Naive thymus-derived CD8-positive, alpha-beta T cell (primary cell): Measurements from ENCODE around the gene DRAM2. TPM values are rescaled to one million over a fixed set of nuclear protein-coding genes. Genes with fewer than 3 reads are reported as not detected.
"Not testable (repeated sequence)": the region's sequence is repeated elsewhere in the genome, so short reads cannot be mapped to it uniquely, and the experiment has no call there.

ENCODE experiments used
- ATAC-seq, 2 donors: fragments of 150-1000 bp; cut with Tn5 transposase in 1 of 2; sonication (Bioruptor Pico), chemical (Tn5 transposase) in 1 of 2; 1 replicate in 1 of 2; 2 replicates in 1 of 2; pipeline ENCODE4 v1.10.0; 2021; ENCODE audit warnings: mild to moderate bottlenecking in 2 of 2, moderate library complexity in 2 of 2
- POLR2A ChIA-PET: fragments of 350-600 bp; sonication (Branson Sonifier 250); formaldehyde crosslinking; loops from one replicate; lab custom pipeline; 2021; ENCODE audit warnings: antibody characterized with exemption; lab: Charles Lee
- DNase-seq, 10 donors: peaks; one replicate each; pipeline versions ENCODE4 v3.0.0 to v3.0.0-alpha.2; 2020 to 2022
- H3K27ac Mint-ChIP-seq, 10 donors: one replicate each; pipeline ENCODE4 v1.8.0; 2020 to 2022; ENCODE audit warnings: mild to moderate bottlenecking in 10 of 10, mixed read lengths in 10 of 10, moderate library complexity in 4 of 10, inconsistent platforms in 1 of 10
- H3K27me3 Mint-ChIP-seq, 5 donors: one replicate each; pipeline ENCODE4 v1.8.0; 2021 to 2022; ENCODE audit warnings: mixed read lengths in 5 of 5
- H3K36me3 Mint-ChIP-seq, 3 donors: one replicate each; pipeline ENCODE4 v1.8.0; 2020 to 2022; ENCODE audit warnings: mixed read lengths in 3 of 3, mild to moderate bottlenecking in 2 of 3, inconsistent platforms in 1 of 3
- H3K4me1 Mint-ChIP-seq, 4 donors: one replicate each; pipeline ENCODE4 v1.8.0; 2021 to 2022; ENCODE audit warnings: mixed read lengths in 4 of 4
- H3K4me3 Mint-ChIP-seq, 10 donors: one replicate each; pipeline ENCODE4 v1.8.0; 2020 to 2022; ENCODE audit warnings: mild to moderate bottlenecking in 10 of 10, mixed read lengths in 10 of 10, moderate library complexity in 6 of 10, inconsistent platforms in 1 of 10
- H3K9me3 Mint-ChIP-seq, 9 donors: one replicate each; pipeline ENCODE4 v1.8.0; 2020 to 2022; ENCODE audit warnings: mixed read lengths in 9 of 9, mild to moderate bottlenecking in 3 of 9, inconsistent platforms in 1 of 9, moderate library complexity in 1 of 9
- polyA plus RNA-seq, 3 donors: library from polyadenylated mRNA; unstranded; fragments of 300-500 nt; fragmentation: Illumina TruSeq; gene quantifications; one replicate each; pipeline ENCODE4 v1.2.3, GENCODE V29; 2021
- total RNA-seq, 8 experiments: library from RNA in 2 of 8; stranded (reverse) in 2 of 8; gene quantifications; one replicate each; pipeline ENCODE4 v1.2.3 and lab custom pipeline; 2021 to 2026

DRAM2 gene
- total and polyA plus RNA-seq, 5 experiments from 2014 or later = 50.5 to 95.3 (median 84.3) TPM

DNA sequence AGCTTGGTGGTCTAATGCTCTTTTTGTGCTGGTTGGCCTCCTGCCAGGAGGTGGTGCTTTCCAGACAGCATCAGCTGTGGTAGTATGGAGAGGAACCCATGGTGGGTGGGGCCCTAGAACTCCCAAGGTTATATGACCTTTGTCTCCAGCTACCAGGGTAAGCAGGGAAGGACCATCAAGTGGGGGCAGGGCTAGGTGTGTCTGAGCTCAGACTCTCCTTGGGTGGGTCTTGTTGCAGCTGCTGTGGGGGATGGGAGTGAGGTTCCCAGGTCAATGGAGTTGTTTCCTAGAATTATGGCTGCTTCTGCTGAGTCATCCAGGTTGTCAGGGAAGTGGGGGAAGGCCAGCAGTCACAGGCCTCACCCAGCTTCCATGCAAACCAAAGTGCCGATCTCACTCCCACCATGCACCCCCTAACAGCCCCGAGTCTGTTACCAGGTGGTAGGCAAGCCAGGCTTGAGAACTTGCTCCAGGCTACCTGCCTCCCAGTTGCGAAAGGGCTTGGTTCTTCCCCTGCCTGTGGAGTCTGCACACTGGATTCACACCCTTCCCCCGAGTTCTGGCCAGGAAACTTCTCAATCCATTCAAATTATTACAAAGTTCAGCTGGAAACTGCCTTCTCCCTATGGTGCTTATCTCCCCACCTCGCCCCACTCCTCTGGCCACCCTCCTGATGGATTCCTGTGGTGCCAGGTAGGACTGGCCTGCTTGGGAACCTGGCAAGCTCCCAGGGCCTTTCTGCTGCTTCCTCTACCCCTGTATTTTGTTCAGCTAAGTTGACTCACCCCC lies 37.8 kb downstream of the DRAM2 start:
- H3K27ac Mint-ChIP-seq = no peak overlapping the region
- no peaks in the 10 kb centered on the region for H3K4me1 Mint-ChIP-seq
- no peaks in the 10 kb centered on the region for H3K27me3 Mint-ChIP-seq
- H3K36me3 Mint-ChIP-seq = peaks cover 0 to 71% (median 10%) of the 10 kb centered on the region in 3 donors
- POLR2A ChIA-PET = no interaction called here
- H3K4me3 Mint-ChIP-seq = no peak overlapping the region
- ATAC-seq = no peak
- H3K9me3 Mint-ChIP-seq = peaks cover 10 to 59% (median 39%) of the 10 kb centered on the region in 9 donors
- no peak for DNase-seq

GRCh38 chr1:111099289-111099688 lies 40.6 kb downstream of the DRAM2 start:
- Mint-ChIP-seq H3K4me1 (no peaks in the 10 kb centered on the region), H3K27ac (no peak overlapping the region), H3K36me3 (peaks cover 0 to 73% (median 9%) of the 10 kb centered on the region in 3 donors), H3K27me3 (no peaks in the 10 kb centered on the region), H3K9me3 (peaks cover 8 to 86% (median 56%) of the 10 kb centered on the region in 9 donors), H3K4me3 (no peak overlapping the region)
- DNase-seq (no peak), ATAC-seq (no peak)
- POLR2A ChIA-PET = no interaction called here

- peaks cover 0 to 4% (median 0%) of the 10 kb centered on the region in 5 donors for H3K27me3 Mint-ChIP-seq
- no peaks in the 10 kb centered on the region for H3K4me1 Mint-ChIP-seq
- H3K27ac Mint-ChIP-seq = no peak overlapping the region
- peaks cover 0 to 64% (median 10%) of the 10 kb centered on the region in 3 donors for H3K36me3 Mint-ChIP-seq
- H3K9me3 Mint-ChIP-seq = peaks cover 8 to 89% (median 59%) of the 10 kb centered on the region in 9 donors
- ATAC-seq (no peak), DNase-seq (no peak)
- H3K4me3 Mint-ChIP-seq = no peak overlapping the region
- POLR2A ChIA-PET = no interaction called here
These were observed 42.4 kb downstream of the DRAM2 start for GRCh38 chr1:111097356-111098099.

GRCh38 chr1:111095421-111095820 lies 44.5 kb downstream of the DRAM2 start:
- DNase-seq, POLR2A ChIA-PET, H3K27me3 Mint-ChIP-seq, H3K4me3 Mint-ChIP-seq, ATAC-seq, H3K4me1 Mint-ChIP-seq: not testable (repeated sequence)
- Mint-ChIP-seq H3K9me3 (peaks cover 8 to 77% (median 47%) of the 10 kb centered on the region in 9 donors), H3K27ac (peak overlapping the region in 1 of 10 donors; percentile 4), H3K36me3 (peaks cover 0 to 55% (median 10%) of the 10 kb centered on the region in 3 donors)

GRCh38 chr1:111089638-111090037 lies 50.3 kb downstream of the DRAM2 start:
- no peak overlapping the region for H3K27ac Mint-ChIP-seq
- H3K36me3 Mint-ChIP-seq = peaks cover 0 to 12% (median 8%) of the 10 kb centered on the region in 3 donors
- DNase-seq = no peak
- no peak overlapping the region for H3K4me3 Mint-ChIP-seq
- H3K27me3 Mint-ChIP-seq = peaks cover 6 to 29% (median 16%) of the 10 kb centered on the region in 5 donors
- POLR2A ChIA-PET = no interaction called here
- H3K9me3 Mint-ChIP-seq = peaks cover 0 to 20% (median 6%) of the 10 kb centered on the region in 9 donors
- H3K4me1 Mint-ChIP-seq = no peaks in the 10 kb centered on the region
- ATAC-seq = no peak

GRCh38 chr1:111085676-111086075 lies 54.2 kb downstream of the DRAM2 start:
- H3K9me3 Mint-ChIP-seq = peaks cover 0 to 5% (median 0%) of the 10 kb centered on the region in 9 donors
- DNase-seq = no peak
- ATAC-seq = no peak
- peaks cover 10 to 47% (median 24%) of the 10 kb centered on the region in 5 donors for H3K27me3 Mint-ChIP-seq
- H3K4me3 Mint-ChIP-seq = no peak overlapping the region
- H3K36me3 Mint-ChIP-seq = peaks cover 0 to 13% (median 0%) of the 10 kb centered on the region in 3 donors
- POLR2A ChIA-PET = no interaction called here
- no peak overlapping the region for H3K27ac Mint-ChIP-seq
- peaks cover 0 to 9% (median under 1%) of the 10 kb centered on the region in 4 donors for H3K4me1 Mint-ChIP-seq

- no peak for DNase-seq
These were observed 54.9 kb downstream of the DRAM2 start for GRCh38 chr1:111084999-111085398.

DNA sequence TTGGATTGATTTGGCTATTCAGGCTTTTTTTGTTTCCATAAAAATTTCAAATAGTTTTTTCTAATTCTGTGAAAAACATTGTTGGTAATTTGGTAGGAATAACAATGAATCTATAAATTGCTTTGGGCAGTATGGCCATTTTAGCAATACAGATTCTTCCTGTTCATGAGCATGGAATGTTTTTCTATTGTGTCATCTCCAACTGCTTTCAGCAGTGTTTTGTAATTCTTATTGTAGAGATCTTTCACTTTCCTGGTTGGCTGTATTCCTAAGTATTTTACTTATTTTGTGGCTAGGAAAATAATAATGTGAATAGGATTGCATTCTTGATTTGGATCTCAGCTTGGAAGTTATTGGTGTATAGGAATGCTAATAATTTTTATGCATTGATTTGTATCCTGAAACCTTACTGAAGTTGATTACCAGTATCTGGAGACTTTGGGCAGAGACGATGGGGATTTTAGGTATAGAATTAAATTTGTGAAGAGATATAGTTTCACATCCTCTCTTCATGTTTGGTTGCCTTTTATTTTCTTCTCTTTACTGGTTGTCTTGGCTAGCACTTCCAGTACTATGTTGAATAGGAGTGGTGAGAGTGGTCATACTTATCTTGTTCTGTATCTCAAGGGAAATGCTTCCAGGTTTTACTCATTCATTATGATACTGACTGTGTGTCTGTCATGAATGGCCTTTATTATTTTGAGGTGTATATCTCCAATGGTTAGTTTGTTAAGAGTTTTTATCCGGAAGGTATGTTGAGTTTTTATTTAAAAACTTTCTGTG lies 57.3 kb downstream of the DRAM2 start:
- Mint-ChIP-seq H3K36me3 (peaks cover 3 to 24% (median 8%) of the 10 kb centered on the region in 3 donors), H3K27me3 (peaks cover 10 to 42% (median 24%) of the 10 kb centered on the region in 5 donors), H3K4me3 (no peak overlapping the region), H3K27ac (no peak overlapping the region), H3K4me1 (peaks cover 0 to 9% (median under 1%) of the 10 kb centered on the region in 4 donors), H3K9me3 (peaks cover 3 to 21% (median 9%) of the 10 kb centered on the region in 9 donors)
- no peak for DNase-seq
- POLR2A ChIA-PET = no interaction called here
- ATAC-seq = no peak

More at GRCh38 chr1:111084999-111085398, 54.9 kb downstream of the DRAM2 start:
- POLR2A ChIA-PET = interaction anchor here (0.6 kb wide), 1 partner anchor 113 kb away, joined by 3 read pairs; no protein-coding TSS in a partner anchor
- H3K27me3 Mint-ChIP-seq = peaks cover 10 to 47% (median 24%) of the 10 kb centered on the region in 5 donors
- H3K9me3 Mint-ChIP-seq = peaks cover 0 to 9% (median 2%) of the 10 kb centered on the region in 9 donors
- no peak overlapping the region for H3K4me3 Mint-ChIP-seq
- ATAC-seq = no peak
- peaks cover 0 to 9% (median under 1%) of the 10 kb centered on the region in 4 donors for H3K4me1 Mint-ChIP-seq
- H3K27ac Mint-ChIP-seq = no peak overlapping the region
- H3K36me3 Mint-ChIP-seq = peaks cover 0 to 16% (median 0%) of the 10 kb centered on the region in 3 donors

- POLR2A ChIA-PET, DNase-seq, H3K4me3 Mint-ChIP-seq, H3K4me1 Mint-ChIP-seq, H3K27ac Mint-ChIP-seq, ATAC-seq: not testable (repeated sequence)
- Mint-ChIP-seq H3K27me3 (peaks cover 5 to 44% (median 24%) of the 10 kb centered on the region in 5 donors), H3K36me3 (peaks cover 3 to 34% (median 12%) of the 10 kb centered on the region in 3 donors), H3K9me3 (peaks cover 3 to 45% (median 17%) of the 10 kb centered on the region in 9 donors)
These were observed 60.6 kb downstream of the DRAM2 start for GRCh38 chr1:111079329-111079728.

- Mint-ChIP-seq H3K36me3 (peaks cover 3 to 26% (median 12%) of the 10 kb centered on the region in 3 donors), H3K27me3 (peaks cover 3 to 29% (median 13%) of the 10 kb centered on the region in 5 donors), H3K9me3 (peaks cover 3 to 45% (median 17%) of the 10 kb centered on the region in 9 donors)
- POLR2A ChIA-PET, H3K27ac Mint-ChIP-seq, H3K4me1 Mint-ChIP-seq, H3K4me3 Mint-ChIP-seq, DNase-seq, ATAC-seq: not testable (repeated sequence)
These were observed 62.6 kb downstream of the DRAM2 start for GRCh38 chr1:111077312-111077711.
